ENCODE results near the gene BIN2. TPM values are rescaled to one million over a fixed set of nuclear protein-coding genes. Genes with fewer than 3 reads are reported as not detected.

The BIN2 gene
- total and polyA plus RNA-seq, 10 of the 15 experiments (the other 5 are each of a cell fraction or from before 2014, with no cell fraction given): 8.6 to 42.9 (median 32.1) TPM

- Histone ChIP-seq H3K27me3 (replicated peaks in 1 of 2; ENCODE audit: control insufficient read depth in 2 of 2, insufficient read depth in 2 of 2, low read length in 1 of 2) (no peaks in the 10 kb centered on the region), H3K27ac (ENCODE audit: control insufficient read depth, insufficient read depth) (no peak overlapping the region), H3K4me3 (no peak overlapping the region), H3K79me2 (ENCODE audit: control insufficient read depth, insufficient read depth, low read length) (no peaks in the 10 kb centered on the region), H3K4me2 (ENCODE audit: control insufficient read depth, insufficient read depth) (no peak overlapping the region), H3K36me3 (ENCODE audit: control insufficient read depth in 2 of 2, insufficient read depth in 2 of 2, low read length in 1 of 2) (peaks cover 0 to 6% of the 10 kb centered on the region in 2 experiments; a peak in 1 of 4 replicates), H3K9ac (ENCODE audit: control insufficient read depth, insufficient read depth, low read length) (no peak overlapping the region), H4K20me1 (ENCODE audit: control insufficient read depth, insufficient read depth) (no peaks in the 10 kb centered on the region), H3K4me1 (ENCODE audit: control insufficient read depth, insufficient read depth, low read length) (peaks cover 11% of the 10 kb centered on the region), H2AFZ (ENCODE audit: control insufficient read depth, low read depth, low read length) (no peak overlapping the region), H3K9me3 (replicated peaks; ENCODE audit: control insufficient read depth, insufficient read depth, low read length) (no peaks in the 10 kb centered on the region)
- FAIRE-seq: peak; percentile 35
- ChIA-PET POLR2A (no interaction called here), RAD21 (ENCODE audit: unreplicated experiment) (interaction anchor here (0.8 kb wide), 1 partner anchor 33 kb away, joined by 3 read pairs; no protein-coding TSS in a partner anchor), SMC1A (ENCODE audit: uncharacterized antibody, unreplicated experiment) (interaction anchor here (0.6 to 2.2 kb wide), 6 partner anchors 12 to 486 kb away, joined by 3 to 14 read pairs (median 3); no protein-coding TSS in a partner anchor), CTCF (interaction anchor here (0.7 to 3.2 kb wide), 2 partner anchors 33 to 43 kb away, joined by 3 to 15 read pairs; no protein-coding TSS in a partner anchor)
- ATAC-seq: no peak
- no TSS peak for BruUV-seq (replicated peaks)
- in situ Hi-C loops (cut with MboI): no loop called here
- intact Hi-C loops (cut with micrococcal nuclease; ENCODE audit: unreplicated experiment): no loop called here
- DNase-seq (ENCODE audit: low read depth, low spot score): no peak
- WGBS (ENCODE audit: insufficient coverage, insufficient replicate concordance, low lambda C conversion rate, missing lambda C conversion rate): 74% methylated on average over 6 of the region's 6 CpGs
- TF ChIP-seq HDAC6 (IDR thresholded peaks at IDR 0.05; ENCODE audit: unreplicated experiment): no peak
- TF ChIP-seq EGR1 (IDR thresholded peaks at IDR 0.05; ENCODE audit: borderline replicate concordance in 1 of 2, low read depth in 2 of 2, low read length in 2 of 2): no peak
- no peak for TF ChIP-seq EP300 (IDR thresholded peaks at IDR 0.05; ENCODE audit: borderline replicate concordance in 1 of 2, control insufficient read depth in 1 of 2, low read depth in 2 of 2, low read length in 2 of 2)
- TF ChIP-seq, protein P1, sequence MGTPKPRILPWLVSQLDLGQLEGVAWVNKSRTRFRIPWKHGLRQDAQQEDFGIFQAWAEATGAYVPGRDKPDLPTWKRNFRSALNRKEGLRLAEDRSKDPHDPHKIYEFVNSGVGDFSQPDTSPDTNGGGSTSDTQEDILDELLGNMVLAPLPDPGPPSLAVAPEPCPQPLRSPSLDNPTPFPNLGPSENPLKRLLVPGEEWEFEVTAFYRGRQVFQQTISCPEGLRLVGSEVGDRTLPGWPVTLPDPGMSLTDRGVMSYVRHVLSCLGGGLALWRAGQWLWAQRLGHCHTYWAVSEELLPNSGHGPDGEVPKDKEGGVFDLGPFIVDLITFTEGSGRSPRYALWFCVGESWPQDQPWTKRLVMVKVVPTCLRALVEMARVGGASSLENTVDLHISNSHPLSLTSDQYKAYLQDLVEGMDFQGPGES (IDR thresholded peaks at IDR 0.05): no peak
- no peak for TF ChIP-seq FOXM1 (IDR thresholded peaks at IDR 0.05; ENCODE audit: low read depth, low read length)
- TF ChIP-seq ZNF592 (IDR thresholded peaks at IDR 0.05): no peak
- TF ChIP-seq NRF1 (conservative IDR thresholded peaks at IDR 0.05; ENCODE audit: low read depth, low read length): no peak
- no peak for TF ChIP-seq TAF1 (IDR thresholded peaks at IDR 0.05; ENCODE audit: borderline replicate concordance, low read depth, low read length)
- no peak for TF ChIP-seq EED (IDR thresholded peaks at IDR 0.05; ENCODE audit: low read depth)
- TF ChIP-seq ATF7 (IDR thresholded peaks at IDR 0.05; ENCODE audit: low read depth): no peak
- TF ChIP-seq GABPA (IDR thresholded peaks at IDR 0.05; ENCODE audit: low read depth): no peak
- TF ChIP-seq BACH1 (IDR thresholded peaks at IDR 0.05; ENCODE audit: borderline replicate concordance): no peak
- no peak for TF ChIP-seq ZBTB40 (IDR thresholded peaks at IDR 0.05; ENCODE audit: borderline replicate concordance)
Observed at GRCh38 chr12:51307655-51308593, 16.1 kb downstream of the BIN2 start.
